HepG2 (cell line): ENCODE results near the gene RASGRP1. TPM values are rescaled to one million over a fixed set of nuclear protein-coding genes. Genes with fewer than 3 reads are reported as not detected.

ENCODE experiments used
- CC2D1A ChIP-seq: sonication (generic); formaldehyde crosslinking; IDR thresholded peaks from 2 replicates; pipeline ENCODE4 v1.8.1; 2023; ENCODE audit warnings: mild to moderate bottlenecking, missing genetic modification reagents
- DPF2 ChIP-seq: sonication (generic); formaldehyde crosslinking; IDR thresholded peaks from 2 replicates; pipeline ENCODE4 v1.4.0; 2020; ENCODE audit warnings: mild to moderate bottlenecking, low read depth, missing genetic modification reagents, borderline replicate concordance
- ESRRA ChIP-seq: sonication (generic); formaldehyde crosslinking; IDR thresholded peaks from 2 replicates; pipeline ENCODE4 v1.5.1; 2020; ENCODE audit warnings: mild to moderate bottlenecking, low read depth, missing genetic modification reagents
- ETV6 ChIP-seq: sonication (generic); formaldehyde crosslinking; conservative IDR thresholded peaks from 2 replicates; pipeline ENCODE4 v1.4.0; 2020; ENCODE audit warnings: missing genetic modification reagents
- FOXP1 ChIP-seq, 2 experiments: fragments of 450-650 bp in 1 of 2; IDR thresholded peaks; 2 replicates each; pipeline ENCODE4 v1.6.1; 2017 to 2018; ENCODE audit warnings: antibody characterized with exemption in 1 of 2
- HES4 ChIP-seq: sonication (generic); formaldehyde crosslinking; IDR thresholded peaks from 2 replicates; pipeline ENCODE4 v1.9.0; 2021; ENCODE audit warnings: mild to moderate bottlenecking, missing genetic modification reagents, borderline replicate concordance
- KDM5B ChIP-seq: sonication (generic); formaldehyde crosslinking; IDR thresholded peaks from 2 replicates; pipeline ENCODE4 v1.4.0; 2020; ENCODE audit warnings: missing genetic modification reagents, mild to moderate bottlenecking, borderline replicate concordance
- MLX ChIP-seq: IDR thresholded peaks from 2 replicates; pipeline ENCODE4 v1.6.1; 2016
- MXD4 ChIP-seq: IDR thresholded peaks from 2 replicates; pipeline ENCODE4 v1.6.1; 2016; ENCODE audit warnings: mild to moderate bottlenecking, missing biosample characterization, missing genetic modification reagents
- NCOR1 ChIP-seq: fragments of 200-600 bp; sonication (generic); IDR thresholded peaks from 2 replicates; pipeline ENCODE4 v1.7.0; 2017; ENCODE audit warnings: antibody characterized with exemption, low read length, borderline replicate concordance
- NR3C1 ChIP-seq: sonication (generic); formaldehyde crosslinking; IDR thresholded peaks from 2 replicates; pipeline ENCODE4 v1.4.0; 2020; ENCODE audit warnings: missing genetic modification reagents
- POGZ ChIP-seq: sonication (generic); formaldehyde crosslinking; IDR thresholded peaks from 2 replicates; pipeline ENCODE4 v1.4.0; 2020; ENCODE audit warnings: mild to moderate bottlenecking, missing genetic modification reagents
- SNAPC2 ChIP-seq: sonication (generic); formaldehyde crosslinking; IDR thresholded peaks from 2 replicates; pipeline ENCODE4 v1.8.1; 2022; ENCODE audit warnings: mild to moderate bottlenecking, missing genetic modification reagents
- THYN1 ChIP-seq: sonication (generic); formaldehyde crosslinking; IDR thresholded peaks from 2 replicates; pipeline ENCODE4 v1.8.1; 2023; ENCODE audit warnings: low read depth, mild to moderate bottlenecking, moderate library complexity, missing genetic modification reagents, borderline replicate concordance
- TP53 ChIP-seq: sonication (generic); formaldehyde crosslinking; conservative IDR thresholded peaks from 2 replicates; pipeline ENCODE4 v1.4.0; 2020; ENCODE audit warnings: missing genetic modification reagents
- ZNF274 ChIP-seq: sonication (generic); formaldehyde crosslinking; IDR thresholded peaks from 2 replicates; pipeline ENCODE4 v1.5.1; 2020; ENCODE audit warnings: mild to moderate bottlenecking, missing genetic modification reagents
- ZNF367 ChIP-seq: sonication (generic); formaldehyde crosslinking; IDR thresholded peaks from 2 replicates; pipeline ENCODE4 v1.4.0; 2020; ENCODE audit warnings: missing genetic modification reagents, borderline replicate concordance
- ZNF547 ChIP-seq: sonication (generic); formaldehyde crosslinking; IDR thresholded peaks from 2 replicates; pipeline ENCODE4 v1.5.1; 2020; ENCODE audit warnings: mild to moderate bottlenecking, missing genetic modification reagents
- ZNF589 ChIP-seq: sonication (generic); formaldehyde crosslinking; conservative IDR thresholded peaks from 2 replicates; pipeline ENCODE4 v1.8.0; 2022; ENCODE audit warnings: mild to moderate bottlenecking, moderate library complexity, missing genetic modification reagents
- ZNF720 ChIP-seq: sonication (generic); formaldehyde crosslinking; IDR thresholded peaks from 2 replicates; pipeline ENCODE4 v1.4.0; 2020; ENCODE audit warnings: missing genetic modification reagents
- ZNF747 ChIP-seq: sonication (generic); formaldehyde crosslinking; IDR thresholded peaks from 2 replicates; pipeline ENCODE4 v1.8.1; 2023; ENCODE audit warnings: missing genetic modification reagents, mild to moderate bottlenecking, borderline replicate concordance
- ZSCAN5A ChIP-seq: sonication (generic); formaldehyde crosslinking; IDR thresholded peaks from 2 replicates; pipeline ENCODE4 v1.8.0; 2022; ENCODE audit warnings: mild to moderate bottlenecking, missing genetic modification reagents, borderline replicate concordance
- ZZZ3 ChIP-seq: sonication (generic); formaldehyde crosslinking; IDR thresholded peaks from 2 replicates; pipeline ENCODE4 v1.4.0; 2020; ENCODE audit warnings: missing genetic modification reagents, mild to moderate bottlenecking, borderline replicate concordance
- polyA plus RNA-seq, 8 experiments: library from polyadenylated mRNA; depleted of rRNA in 3 of 8; stranded (reverse) in 7 of 8; unstranded in 1 of 8; fragments of >200 nt; fragmentation: Illumina TruSeq in 4 of 8; extraction: Trizol in 4 of 8; gene quantifications; 2 replicates each; pipeline versions ENCODE4 v1.2.1 to v1.2.3, GENCODE V29; 2011 to 2016; ENCODE audit warnings: low read depth in 4 of 8, missing spikeins in 1 of 8, mixed read lengths in 1 of 8; ENCODE audit not compliant: insufficient read depth in 1 of 8
- total RNA-seq, 5 experiments: library from RNA; depleted of rRNA; stranded (reverse); fragments of >200 nt; fragmentation: Illumina TruSeq; extraction: Trizol; gene quantifications; 2 replicates each; pipeline ENCODE4 v1.2.3, GENCODE V29; 2016; ENCODE audit warnings: low read depth in 1 of 5
- TF ChIP-seq, protein P1 (sequence below): sonication (generic); formaldehyde crosslinking; IDR thresholded peaks from 2 replicates; pipeline ENCODE4 v1.4.0; 2020; ENCODE audit warnings: missing genetic modification reagents, borderline replicate concordance
- TF ChIP-seq, protein P2 (sequence below): sonication (generic); formaldehyde crosslinking; IDR thresholded peaks from 2 replicates; pipeline ENCODE4 v1.5.1; 2020; ENCODE audit warnings: missing genetic modification reagents, mild to moderate bottlenecking, borderline replicate concordance

The RASGRP1 gene
- total and polyA plus RNA-seq, 2 of the 13 experiments (the other 11 are each of a cell fraction or from before 2014, with no cell fraction given) = 0.07 TPM; not detected in 1

DNA sequence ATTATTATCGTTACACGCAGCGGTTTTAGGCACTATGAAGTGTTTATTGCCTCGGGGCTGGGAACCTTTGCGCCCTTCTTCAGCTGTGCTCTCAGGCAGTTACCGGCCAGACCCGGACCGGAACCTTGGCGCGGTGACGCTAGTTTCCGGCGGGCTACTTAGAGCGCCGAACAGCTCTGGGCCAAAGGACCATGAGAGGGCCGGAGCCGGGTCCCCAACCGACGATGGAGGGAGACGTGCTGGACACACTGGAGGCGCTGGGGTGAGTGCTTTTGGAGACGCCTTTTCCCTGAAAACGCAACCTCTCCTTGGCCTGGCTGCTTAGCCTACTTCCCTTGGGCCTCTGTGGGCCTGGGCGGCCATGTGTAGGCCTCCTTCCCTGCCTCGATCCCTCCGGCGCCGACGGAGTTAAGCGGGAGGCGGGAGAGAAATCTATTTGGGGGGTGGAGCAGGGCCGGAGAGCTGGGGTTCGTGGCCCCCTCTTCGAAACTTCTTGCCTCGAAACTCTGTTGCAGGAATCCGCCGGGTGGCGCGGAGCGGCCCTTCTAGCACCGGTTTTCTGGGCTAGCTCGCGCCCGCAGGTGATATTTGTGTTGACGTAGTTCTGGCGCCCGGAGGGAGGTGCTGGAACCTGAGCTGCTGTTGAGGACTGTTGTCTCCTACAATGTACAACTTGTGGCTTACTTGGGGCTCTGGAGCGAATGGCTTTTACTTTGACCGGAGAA, 110.5 kb downstream of the RASGRP1 start, which contains the start of gene FAM98B (continued):
- TF ChIP-seq, protein P1, sequence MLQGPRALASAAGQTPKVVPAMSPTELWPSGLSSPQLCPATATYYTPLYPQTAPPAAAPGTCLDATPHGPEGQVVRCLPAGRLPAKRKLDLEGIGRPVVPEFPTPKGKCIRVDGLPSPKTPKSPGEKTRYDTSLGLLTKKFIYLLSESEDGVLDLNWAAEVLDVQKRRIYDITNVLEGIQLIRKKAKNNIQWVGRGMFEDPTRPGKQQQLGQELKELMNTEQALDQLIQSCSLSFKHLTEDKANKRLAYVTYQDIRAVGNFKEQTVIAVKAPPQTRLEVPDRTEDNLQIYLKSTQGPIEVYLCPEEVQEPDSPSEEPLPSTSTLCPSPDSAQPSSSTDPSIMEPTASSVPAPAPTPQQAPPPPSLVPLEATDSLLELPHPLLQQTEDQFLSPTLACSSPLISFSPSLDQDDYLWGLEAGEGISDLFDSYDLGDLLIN (CRISPR knock-in tag) = no peak
- TF ChIP-seq ZSCAN5A (CRISPR knock-in tag) (peak; percentile 85; the same call in 1 of the 2 replicates), POGZ (CRISPR knock-in tag) (peak; percentile 98), MLX (CRISPR knock-in tag) (no peak), TP53 (CRISPR knock-in tag) (no peak), DPF2 (CRISPR knock-in tag) (0 out of 2 replicates have a peak, but pooled peaks have one; percentile 22), ZNF589 (CRISPR knock-in tag) (peak; percentile 78; the same call in 1 of the 2 replicates), MXD4 (CRISPR knock-in tag) (peak; percentile 70), SNAPC2 (no peak), ZNF720 (CRISPR knock-in tag) (no peak), ZNF274 (CRISPR knock-in tag) (peak; percentile 79; the same call in 1 of the 2 replicates), ZNF367 (CRISPR knock-in tag) (no peak), NCOR1 (no peak), THYN1 (CRISPR knock-in tag) (no peak), FOXP1 (IDR thresholded peaks at IDR 0.05) (no peak), FOXP1 (CRISPR knock-in tag; IDR thresholded peaks at IDR 0.05) (peak; percentile 48; the same call in 1 of the 2 replicates), HES4 (CRISPR knock-in tag) (0 out of 2 replicates have a peak, but pooled peaks have one; percentile 19), KDM5B (CRISPR knock-in tag) (peak; percentile 63; the same call in 1 of the 2 replicates), ZNF547 (CRISPR knock-in tag) (peak; percentile 86), ESRRA (CRISPR knock-in tag) (0 out of 2 replicates have a peak, but pooled peaks have one; percentile 56), ETV6 (0 out of 2 replicates have a peak, but pooled peaks have one; percentile 50), ZNF747 (CRISPR knock-in tag) (0 out of 2 replicates have a peak, but pooled peaks have one; percentile 53), NR3C1 (no peak), CC2D1A (CRISPR knock-in tag) (no peak), ZZZ3 (CRISPR knock-in tag) (peak; percentile 87; the same call in 1 of the 2 replicates)
- TF ChIP-seq, protein P2, sequence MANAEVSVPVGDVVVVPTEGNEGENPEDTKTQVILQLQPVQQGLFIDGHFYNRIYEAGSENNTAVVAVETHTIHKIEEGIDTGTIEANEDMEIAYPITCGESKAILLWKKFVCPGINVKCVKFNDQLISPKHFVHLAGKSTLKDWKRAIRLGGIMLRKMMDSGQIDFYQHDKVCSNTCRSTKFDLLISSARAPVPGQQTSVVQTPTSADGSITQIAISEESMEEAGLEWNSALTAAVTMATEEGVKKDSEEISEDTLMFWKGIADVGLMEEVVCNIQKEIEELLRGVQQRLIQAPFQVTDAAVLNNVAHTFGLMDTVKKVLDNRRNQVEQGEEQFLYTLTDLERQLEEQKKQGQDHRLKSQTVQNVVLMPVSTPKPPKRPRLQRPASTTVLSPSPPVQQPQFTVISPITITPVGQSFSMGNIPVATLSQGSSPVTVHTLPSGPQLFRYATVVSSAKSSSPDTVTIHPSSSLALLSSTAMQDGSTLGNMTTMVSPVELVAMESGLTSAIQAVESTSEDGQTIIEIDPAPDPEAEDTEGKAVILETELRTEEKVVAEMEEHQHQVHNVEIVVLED (CRISPR knock-in tag) = 0 out of 2 replicates have a peak, but pooled peaks have one; percentile 58
